Brain pericyte (primary cell): ENCODE results near the gene COX7A2.

Experiments used
- DNase-seq: peaks from one replicate; pipeline ENCODE4 v3.0.0-alpha.2; 2012; ENCODE audit warnings: low read depth, low spot score

COX7A2 gene

GRCh38 chr6:75243333-75244062, at the start of gene COX7A2:
Gene COX7A2, minus strand, starts transcription at chr6:75243801. Its CDS starts 67 bp downstream, at chr6:75243734.
- DNase-seq, result peak; percentile 84

GRCh38 chr6:75292555-75292954, 49.0 kb upstream of the COX7A2 start:
- DNase-seq, result no peak

GRCh38 chr6:75291744-75292143, 48.1 kb upstream of the COX7A2 start:
- no peak for DNase-seq

DNA sequence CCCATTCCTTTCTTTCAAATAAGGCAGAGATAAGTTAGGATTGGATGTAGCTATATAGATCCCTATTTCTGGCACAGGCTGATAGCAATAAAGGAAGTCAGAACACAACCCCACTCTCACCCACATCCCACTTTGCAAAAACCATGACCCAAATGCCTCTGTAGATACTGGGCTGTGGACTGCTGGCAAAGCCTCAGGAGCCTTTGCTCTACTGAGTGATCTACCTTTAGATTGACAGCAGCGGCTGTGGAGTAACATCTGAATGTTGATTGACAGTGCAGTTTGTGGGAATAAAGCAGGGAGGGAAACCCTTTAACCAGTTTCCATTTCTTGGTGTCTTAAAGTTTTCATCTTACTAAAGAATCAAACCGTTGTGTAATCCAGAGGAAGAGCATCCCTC, 47.7 kb upstream of the COX7A2 start:
- DNase-seq, result no peak

DNA sequence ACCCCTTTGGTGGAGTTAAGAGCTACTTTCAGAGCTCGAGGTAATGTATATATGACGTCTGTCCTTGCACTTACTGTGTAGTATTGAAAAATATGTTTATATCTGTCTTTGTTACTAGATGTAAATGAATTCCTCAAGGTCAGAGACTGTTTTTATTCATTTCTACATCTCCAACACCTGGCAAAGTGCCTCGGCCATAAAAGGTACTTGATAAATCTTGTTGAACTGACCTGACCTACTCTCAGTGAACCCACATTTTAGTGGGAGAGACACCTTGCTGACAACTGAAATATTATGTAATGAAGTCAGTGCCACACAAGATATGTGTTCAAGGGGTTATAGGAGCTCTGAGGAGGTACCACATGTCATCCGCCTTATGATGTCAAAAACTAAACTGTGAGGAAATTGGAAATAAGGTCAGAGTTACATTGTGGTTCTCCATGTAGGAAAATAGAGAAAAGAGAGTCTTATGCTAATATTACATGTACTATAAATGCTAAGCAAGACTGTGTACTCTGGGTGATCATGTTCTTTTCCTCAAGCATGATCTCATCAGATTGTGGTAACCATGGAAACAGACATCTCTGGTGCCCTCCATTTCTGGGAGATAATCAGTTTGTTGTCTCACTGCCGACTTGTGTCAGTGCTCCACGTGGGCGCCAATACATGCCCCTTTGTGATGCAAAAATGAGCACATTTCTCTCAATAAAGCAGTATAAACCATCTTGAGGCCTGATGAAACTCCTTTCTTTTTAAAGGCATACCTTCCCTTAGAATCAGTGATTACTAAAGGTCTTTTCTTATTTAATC, 46.7 kb upstream of the COX7A2 start:
- DNase-seq, result no peak

- DNase-seq, result no peak
Observed at GRCh38 chr6:75288023-75288422, 44.4 kb upstream of the COX7A2 start.

DNA sequence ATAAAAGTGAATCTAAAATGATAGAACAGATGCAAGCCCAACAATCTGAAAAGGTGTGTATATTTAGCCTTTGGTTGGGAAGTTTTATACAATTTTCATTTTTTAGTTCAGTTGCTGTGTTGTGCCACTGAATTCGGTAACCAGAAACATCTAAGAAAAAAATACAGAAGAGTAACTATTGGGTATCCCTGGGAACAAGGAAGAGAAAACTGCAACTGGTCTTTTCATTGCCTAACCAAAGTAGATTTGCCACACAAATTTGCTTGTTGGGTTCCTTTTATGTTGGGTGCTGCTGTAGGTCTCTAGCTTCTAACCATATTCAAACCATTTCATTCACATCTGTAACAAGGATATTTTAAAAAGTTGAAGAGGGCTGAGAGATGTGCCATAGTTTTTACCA, 43.8 kb upstream of the COX7A2 start:
- no peak for DNase-seq

DNA sequence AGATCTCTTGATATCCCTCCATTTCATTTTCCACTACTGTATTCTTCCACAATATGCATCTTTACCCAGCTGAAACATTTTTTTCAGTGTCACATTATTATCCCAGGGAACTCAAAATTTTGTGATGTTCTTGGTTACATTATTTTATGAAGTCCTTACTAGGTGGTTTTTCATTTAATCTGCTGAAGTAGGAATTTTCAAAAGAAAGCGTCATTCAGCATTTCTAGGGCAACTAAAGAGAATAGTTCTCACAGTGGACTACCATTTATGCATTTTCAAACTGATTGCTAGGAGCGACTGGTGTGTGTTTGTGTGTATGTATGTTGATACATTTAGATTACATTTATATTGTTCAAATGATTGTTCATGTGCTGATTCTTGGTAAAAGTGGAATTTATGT, 43.4 kb upstream of the COX7A2 start:
- no peak for DNase-seq

- DNase-seq, result no peak
Observed at GRCh38 chr6:75285283-75285639, 41.7 kb upstream of the COX7A2 start.

DNA sequence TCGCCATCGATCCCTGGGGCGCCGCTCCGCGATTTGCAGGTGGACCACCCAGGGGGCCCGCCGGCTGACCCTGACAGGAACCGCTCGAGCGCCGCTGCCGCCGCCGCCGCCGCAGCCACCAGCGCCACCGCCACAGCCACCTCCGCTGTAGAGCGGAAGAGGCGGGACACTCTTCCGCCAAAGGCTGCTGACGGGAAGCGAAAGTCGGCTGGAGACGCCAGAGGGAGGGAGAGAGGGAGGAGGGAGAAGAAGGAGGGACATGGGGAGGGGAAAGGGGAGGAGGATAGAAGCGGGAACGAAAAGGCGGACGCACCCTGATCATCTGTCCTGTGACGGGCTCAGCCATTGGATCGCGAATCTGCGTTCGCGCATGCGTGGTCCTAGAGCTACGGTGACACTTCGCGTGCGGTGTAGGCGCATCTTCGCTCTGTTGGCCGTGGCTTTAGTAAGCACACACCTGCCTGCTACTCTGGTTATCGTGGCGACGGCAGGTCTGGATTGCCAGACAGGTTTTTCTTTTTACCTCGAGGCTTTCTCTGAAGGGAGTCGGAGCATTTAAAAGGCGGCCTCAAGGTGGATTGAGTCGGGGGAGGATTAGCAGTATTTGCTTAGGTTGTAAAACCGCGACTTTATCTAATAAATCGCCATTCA, 41.2 kb upstream of the COX7A2 start, which contains the start of gene TMEM30A:
TSS of gene TMEM30A (minus strand) at position 161 of the 651 bp plus-strand sequence. CDS start at position 7, 154 bp downstream.
- DNase-seq, result peak; percentile 97

DNA sequence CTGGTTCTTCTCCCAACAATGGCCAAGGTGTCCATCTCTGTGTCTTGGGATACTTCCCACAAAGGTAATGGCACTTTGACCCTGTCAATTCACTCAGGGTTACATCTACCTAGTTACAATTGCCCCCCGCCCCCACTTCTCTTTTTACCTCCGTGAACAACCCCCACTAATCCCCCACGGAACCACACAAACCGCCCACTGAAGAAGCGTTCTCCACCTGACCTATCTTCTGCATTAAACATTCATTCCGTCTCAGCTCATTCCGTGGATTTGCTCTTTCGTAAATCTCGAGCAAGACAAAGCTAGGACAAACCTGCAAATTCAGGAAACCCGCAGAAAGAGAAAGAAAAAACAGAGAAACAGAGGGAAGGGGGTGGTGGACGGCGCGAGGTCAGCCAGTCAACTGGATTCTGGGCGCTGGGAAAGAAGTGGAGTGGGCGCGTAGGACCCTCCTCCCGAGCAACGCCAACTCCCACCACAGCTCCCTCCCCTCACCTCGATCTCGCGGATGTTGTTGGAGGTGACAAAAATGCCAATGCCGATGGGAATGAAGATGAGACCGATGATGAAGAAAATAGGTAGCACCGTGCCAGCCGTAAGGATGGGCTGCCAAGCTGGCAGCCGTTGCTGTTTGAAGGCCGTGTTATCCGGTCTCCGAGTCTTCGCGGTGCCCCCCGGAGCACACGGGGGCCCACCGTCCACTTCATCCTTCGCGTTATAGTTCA, 40.5 kb upstream of the COX7A2 start:
- DNase-seq, result no peak

DNA sequence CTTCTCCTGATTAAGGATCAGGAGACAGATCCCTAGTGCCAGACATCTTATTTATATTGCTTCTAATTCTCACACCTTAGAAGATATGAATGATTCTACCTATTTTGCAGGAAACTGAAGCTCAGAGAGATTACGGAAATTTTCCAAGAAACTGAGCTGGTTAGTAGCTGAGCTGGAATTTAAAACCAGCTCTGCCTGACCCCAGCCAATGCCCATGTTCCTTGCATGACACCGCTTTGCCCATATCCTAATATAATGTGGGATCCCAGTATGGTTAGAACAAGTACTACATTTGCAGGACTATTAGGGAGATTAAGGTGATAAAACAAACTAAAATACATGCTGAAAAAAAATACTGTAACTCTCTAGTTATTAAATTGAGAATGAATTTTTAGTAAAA, 39.1 kb upstream of the COX7A2 start:
- no peak for DNase-seq

- no peak for DNase-seq
Observed at GRCh38 chr6:75281653-75282052, 38.1 kb upstream of the COX7A2 start.

DNA sequence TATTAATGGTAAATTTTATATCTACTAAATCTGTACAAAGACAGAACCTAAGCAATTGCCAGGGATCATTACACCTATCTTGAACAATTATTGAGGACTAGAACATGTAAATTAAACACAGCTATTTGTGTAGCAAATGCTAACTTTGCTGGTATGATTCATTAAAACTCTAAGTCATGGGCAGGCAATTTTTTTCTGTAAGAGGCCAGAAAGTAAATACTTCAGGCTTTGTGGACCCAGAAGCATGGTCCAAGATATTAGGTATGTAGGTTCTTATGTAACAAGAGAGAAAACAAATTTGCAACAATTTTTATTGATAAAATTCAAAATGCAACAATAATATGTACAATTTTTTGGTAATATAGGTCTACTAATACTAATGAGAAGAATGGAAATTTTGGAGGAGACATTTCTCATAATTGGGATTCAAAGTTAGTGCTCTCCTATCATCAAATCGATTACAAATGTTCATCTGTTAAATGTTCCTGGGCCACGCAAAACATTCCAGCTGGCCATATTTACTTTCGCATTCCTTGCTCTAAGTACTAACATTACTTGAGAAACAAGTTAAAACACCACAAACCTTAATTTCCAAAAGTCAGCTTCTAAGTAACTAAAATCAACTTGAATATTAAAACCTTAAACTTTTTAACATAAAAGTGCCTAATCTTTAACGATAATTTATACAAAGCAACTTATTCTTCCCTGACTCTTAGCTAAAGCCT, 36.7 kb upstream of the COX7A2 start:
- no peak for DNase-seq

- no peak for DNase-seq
Observed at GRCh38 chr6:75279418-75279817, 35.8 kb upstream of the COX7A2 start.

- DNase-seq, result no peak
Observed at GRCh38 chr6:75278474-75279077, 35.0 kb upstream of the COX7A2 start.

- no peak for DNase-seq
Observed at GRCh38 chr6:75275067-75275466, 31.5 kb upstream of the COX7A2 start.

DNA sequence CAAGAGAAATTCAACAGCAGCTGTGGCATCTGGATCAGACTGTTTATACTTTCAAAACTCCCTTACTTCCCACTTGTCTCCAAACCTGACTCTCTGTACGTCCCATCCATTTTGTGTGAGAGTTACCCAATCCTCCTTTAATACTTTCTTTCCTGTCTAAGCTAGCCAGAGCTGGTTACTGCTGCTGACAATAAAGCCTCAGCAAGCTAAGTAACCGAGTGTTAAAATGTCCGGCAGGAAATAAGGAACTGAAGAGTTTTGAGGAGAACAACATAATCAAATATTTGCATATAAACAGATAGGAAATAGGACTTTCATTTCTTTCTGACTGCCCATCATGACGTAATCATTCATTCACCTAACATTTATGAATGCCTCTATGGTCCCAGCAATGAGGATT, 29.4 kb upstream of the COX7A2 start:
- DNase-seq, result no peak

- no peak for DNase-seq
Observed at GRCh38 chr6:75272145-75272840, 28.7 kb upstream of the COX7A2 start.

DNA sequence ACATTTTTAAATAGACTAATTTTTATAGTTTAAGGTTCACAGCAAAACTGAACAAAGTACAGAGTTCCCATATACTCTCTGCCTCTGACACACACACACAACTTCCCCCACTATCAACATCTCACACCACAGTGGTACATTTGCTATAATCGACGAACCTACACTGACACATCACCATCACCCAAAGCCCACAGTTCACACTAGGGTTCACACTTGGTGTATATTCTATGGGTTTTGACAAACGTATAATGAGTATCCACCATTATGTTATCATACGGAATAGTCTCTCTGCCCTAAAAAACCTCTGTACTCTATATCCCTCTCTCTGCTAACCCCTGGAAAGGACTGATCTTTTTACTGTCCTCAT, 25.4 kb upstream of the COX7A2 start:
- no peak for DNase-seq
